ENCODE data around the gene SMAD2. TPM values are rescaled to one million over a fixed set of nuclear protein-coding genes. Genes with fewer than 3 reads are reported as not detected.
"Not testable (repeated sequence)": the region's sequence is repeated elsewhere in the genome, so short reads cannot be mapped to it uniquely, and the experiment has no call there.

The SMAD2 gene
- total RNA-seq, 4 donors from 2014 or later, result 91.1 to 157 (median 129) TPM

DNA sequence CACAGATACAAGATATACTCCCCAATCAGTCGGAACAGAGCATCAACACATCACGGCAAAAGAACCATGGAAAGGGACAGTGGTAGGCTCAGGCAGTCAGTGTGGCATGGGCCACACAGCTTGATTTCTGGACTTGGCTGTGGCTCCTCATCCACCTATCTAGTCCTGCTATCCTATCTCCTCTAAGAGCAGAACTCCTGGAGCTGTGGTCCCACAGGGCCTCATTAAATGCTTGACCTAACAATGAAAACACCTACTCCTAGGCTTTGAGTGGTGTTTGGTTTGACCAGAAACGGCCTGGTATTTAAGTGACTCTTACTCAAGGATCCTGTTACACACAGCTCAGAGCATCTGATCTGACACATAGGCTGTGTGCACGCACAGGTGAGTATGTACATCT is 33.6 kb upstream of the SMAD2 start:
- DNase-seq, result no peak

DNA sequence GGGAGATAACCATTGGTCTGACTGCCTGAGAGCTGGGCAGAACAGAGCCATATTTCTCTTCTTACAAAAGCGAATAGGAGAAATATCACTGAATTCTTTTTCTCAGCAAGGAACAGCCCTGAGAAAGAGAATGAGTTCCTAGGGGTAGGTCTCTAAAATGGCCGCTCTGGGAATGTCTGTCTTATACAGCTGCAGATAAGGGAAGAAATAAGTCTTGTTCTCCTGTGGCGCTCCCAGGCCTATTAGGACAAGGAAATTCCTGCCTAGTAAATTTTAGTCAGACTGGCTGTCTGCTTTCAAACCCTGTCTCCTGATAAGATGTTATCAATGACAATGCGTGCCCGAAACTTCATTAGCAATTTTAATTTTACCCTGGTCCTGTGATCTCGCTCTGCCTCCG is 30.5 kb upstream of the SMAD2 start:
- 93 to 96% methylated on average over 7 of the region's 7 CpGs for WGBS, 2 donors
- not testable (repeated sequence) for H3K4me1 ChIP-seq; H3K4me3 ChIP-seq (replicated peaks in 1 of 3); H3K9me3 ChIP-seq; DNase-seq; H3K27ac ChIP-seq; H3K36me3 ChIP-seq; H3K27me3 ChIP-seq
- intact Hi-C loops (cut with DNase I), result loop anchor here (5.0 kb wide), 1 partner anchor 166 kb away; no protein-coding TSS in a partner anchor

More for the DNA sequence above, 33.6 kb upstream of the SMAD2 start:
- Histone ChIP-seq H3K27me3 (no peaks in the 10 kb centered on the region), H3K9me3 (no peaks in the 10 kb centered on the region), H3K36me3 (no peaks in the 10 kb centered on the region), H3K27ac (no peak overlapping the region), H3K4me1 (peaks cover 14 to 15% of the 10 kb centered on the region in 2 donors), H3K4me3 (replicated peaks in 1 of 3) (no peak overlapping the region)
- TF ChIP-seq, protein P1, sequence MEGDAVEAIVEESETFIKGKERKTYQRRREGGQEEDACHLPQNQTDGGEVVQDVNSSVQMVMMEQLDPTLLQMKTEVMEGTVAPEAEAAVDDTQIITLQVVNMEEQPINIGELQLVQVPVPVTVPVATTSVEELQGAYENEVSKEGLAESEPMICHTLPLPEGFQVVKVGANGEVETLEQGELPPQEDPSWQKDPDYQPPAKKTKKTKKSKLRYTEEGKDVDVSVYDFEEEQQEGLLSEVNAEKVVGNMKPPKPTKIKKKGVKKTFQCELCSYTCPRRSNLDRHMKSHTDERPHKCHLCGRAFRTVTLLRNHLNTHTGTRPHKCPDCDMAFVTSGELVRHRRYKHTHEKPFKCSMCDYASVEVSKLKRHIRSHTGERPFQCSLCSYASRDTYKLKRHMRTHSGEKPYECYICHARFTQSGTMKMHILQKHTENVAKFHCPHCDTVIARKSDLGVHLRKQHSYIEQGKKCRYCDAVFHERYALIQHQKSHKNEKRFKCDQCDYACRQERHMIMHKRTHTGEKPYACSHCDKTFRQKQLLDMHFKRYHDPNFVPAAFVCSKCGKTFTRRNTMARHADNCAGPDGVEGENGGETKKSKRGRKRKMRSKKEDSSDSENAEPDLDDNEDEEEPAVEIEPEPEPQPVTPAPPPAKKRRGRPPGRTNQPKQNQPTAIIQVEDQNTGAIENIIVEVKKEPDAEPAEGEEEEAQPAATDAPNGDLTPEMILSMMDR (IDR thresholded peaks at IDR 0.05), result no peak
- no peak for TF ChIP-seq POLR2A (IDR thresholded peaks at IDR 0.05)
- 70 to 75% methylated on average over 4 of the region's 4 CpGs for WGBS, 2 donors
- intact Hi-C loops (cut with DNase I), result loop anchor here (5.0 kb wide), 1 partner anchor 163 kb away; no protein-coding TSS in a partner anchor

DNA sequence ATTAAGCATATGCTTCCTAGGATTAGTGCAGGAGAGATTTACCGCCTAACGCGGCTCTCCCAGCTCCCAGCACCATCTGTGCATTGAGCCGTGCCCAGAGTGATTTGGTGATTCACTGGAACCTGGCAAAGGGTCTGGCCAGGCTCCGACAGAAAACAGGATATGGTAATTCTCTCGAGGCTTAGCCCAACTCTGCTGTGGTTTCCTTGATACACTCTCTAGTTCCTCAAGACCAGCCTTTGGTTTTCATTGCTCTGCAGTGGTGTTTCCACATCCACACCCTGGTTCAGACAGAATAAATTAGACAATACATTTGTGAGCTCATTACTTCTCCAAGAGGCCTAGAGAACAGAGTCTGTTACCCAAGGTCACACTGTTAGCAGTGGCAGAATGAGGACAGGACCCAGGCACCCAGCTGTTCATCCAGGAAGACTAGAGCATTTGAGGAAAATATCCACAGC is 23.0 kb upstream of the SMAD2 start:
- Histone ChIP-seq H3K27ac (no peak overlapping the region), H3K27me3 (no peaks in the 10 kb centered on the region), H3K4me1 (peaks cover 0 to 12% of the 10 kb centered on the region in 2 donors), H3K4me3 (replicated peaks in 1 of 3) (no peak overlapping the region), H3K36me3 (no peaks in the 10 kb centered on the region), H3K9me3 (no peaks in the 10 kb centered on the region)
- peak; percentile 42 to 64 for DNase-seq
- 33 to 63% methylated on average over 6 of the region's 6 CpGs for WGBS, 2 donors
- intact Hi-C loops (cut with DNase I), result no loop called here
- TF ChIP-seq, protein P1 (IDR thresholded peaks at IDR 0.05), result no peak
- no peak for TF ChIP-seq POLR2A (IDR thresholded peaks at IDR 0.05)

GRCh38 chr18:47950511-47950910 is 20.1 kb upstream of the SMAD2 start:
- no peak for DNase-seq
- no peaks in the 10 kb centered on the region for H3K36me3 ChIP-seq
- no peak overlapping the region for H3K4me3 ChIP-seq (replicated peaks in 1 of 3)
- TF ChIP-seq POLR2A (IDR thresholded peaks at IDR 0.05), result no peak
- TF ChIP-seq, protein P1 (IDR thresholded peaks at IDR 0.05), result no peak
- no peak overlapping the region for H3K27ac ChIP-seq
- no peaks in the 10 kb centered on the region for H3K9me3 ChIP-seq
- 86 to 87% methylated on average over 2 of the region's 2 CpGs for WGBS, 2 donors
- H3K4me1 ChIP-seq, result peaks cover 0 to 12% of the 10 kb centered on the region in 2 donors
- no peaks in the 10 kb centered on the region for H3K27me3 ChIP-seq
- intact Hi-C loops (cut with DNase I), result no loop called here

GRCh38 chr18:47949202-47949601 is 18.7 kb upstream of the SMAD2 start:
- DNase-seq, result no peak
- Histone ChIP-seq H3K4me1 (peaks cover 0 to 12% of the 10 kb centered on the region in 2 donors), H3K9me3 (no peaks in the 10 kb centered on the region), H3K27me3 (no peaks in the 10 kb centered on the region), H3K4me3 (replicated peaks in 1 of 3) (no peak overlapping the region), H3K27ac (no peak overlapping the region), H3K36me3 (no peaks in the 10 kb centered on the region)
- no peak for TF ChIP-seq POLR2A (IDR thresholded peaks at IDR 0.05)
- TF ChIP-seq, protein P1 (IDR thresholded peaks at IDR 0.05), result no peak
- 58 to 72% methylated on average over 2 of the region's 2 CpGs for WGBS, 2 donors
- intact Hi-C loops (cut with DNase I), result no loop called here

Measured in thyroid gland (tissue), 4 donors.